Nephron (organoid): Measurements from ENCODE around the gene FAM20B.

ENCODE experiments used
- H3K27ac Mint-ChIP-seq, 3 experiments: 2 replicates each; pipeline ENCODE4 v1.8.0; 2020; ENCODE audit warnings: mixed read lengths in 3 of 3, mild to moderate bottlenecking in 2 of 3, moderate library complexity in 1 of 3
- H3K27me3 Mint-ChIP-seq: 2 replicates; pipeline ENCODE4 v1.8.0; 2021; ENCODE audit warnings: low read depth, mild to moderate bottlenecking, moderate library complexity, mixed read lengths
- H3K36me3 Mint-ChIP-seq: 2 replicates; pipeline ENCODE4 v1.8.0; 2020; ENCODE audit warnings: low read depth, mixed read lengths
- H3K4me1 Mint-ChIP-seq: 2 replicates; pipeline ENCODE4 v1.8.0; 2020; ENCODE audit warnings: mixed read lengths
- H3K4me3 Mint-ChIP-seq, 3 experiments: 2 replicates each; pipeline ENCODE4 v1.8.0; 2020; ENCODE audit warnings: mild to moderate bottlenecking in 3 of 3, mixed read lengths in 3 of 3, moderate library complexity in 2 of 3
- H3K9me3 Mint-ChIP-seq: 2 replicates; pipeline ENCODE4 v1.8.0; 2020; ENCODE audit warnings: mixed read lengths
- CTCF ChIP-seq, 3 experiments: fragments of 200-600 bp; sonication (generic); IDR thresholded peaks; one replicate each; pipeline ENCODE4 v1.5.0; 2021; ENCODE audit warnings: antibody characterized with exemption in 3 of 3; ENCODE audit not compliant: unreplicated experiment in 3 of 3

FAM20B gene

DNA sequence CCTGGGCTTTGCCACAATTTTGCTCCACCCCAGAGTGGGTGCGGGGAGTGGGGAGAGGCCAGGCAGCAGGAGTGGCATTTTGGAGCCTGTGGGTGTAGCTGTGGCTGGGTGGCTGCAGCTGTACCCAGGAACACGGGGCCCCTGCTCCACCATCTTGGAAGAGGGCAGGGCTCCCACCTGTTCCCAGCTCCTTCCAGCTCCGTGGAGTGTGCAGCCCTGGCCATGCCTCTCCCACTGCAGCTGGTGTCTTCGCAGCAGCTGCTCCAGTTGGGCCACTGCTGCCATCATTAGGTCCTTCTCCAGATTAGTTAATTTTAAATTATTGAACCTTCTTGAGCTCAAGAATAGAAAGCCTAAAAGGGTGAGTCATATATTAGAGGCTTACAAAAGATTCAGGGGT is 17.6 kb downstream of the FAM20B start:
- TF ChIP-seq CTCF (IDR thresholded peaks at IDR 0.05; ENCODE audit: unreplicated experiment in 3 of 3), result no peak
- H3K4me3 Mint-ChIP-seq, result no peak overlapping the region
- H3K27ac Mint-ChIP-seq, result no peak overlapping the region
- H3K9me3 Mint-ChIP-seq, result peaks cover 11% of the 10 kb centered on the region
- no peaks in the 10 kb centered on the region for H3K27me3 Mint-ChIP-seq
- H3K36me3 Mint-ChIP-seq, result peaks cover 47% of the 10 kb centered on the region
- H3K4me1 Mint-ChIP-seq, result peaks cover 29% of the 10 kb centered on the region

- TF ChIP-seq CTCF (IDR thresholded peaks at IDR 0.05; ENCODE audit: unreplicated experiment in 3 of 3), result no peak
- Mint-ChIP-seq H3K4me3 (no peak overlapping the region), H3K9me3 (peaks cover 8% of the 10 kb centered on the region), H3K27me3 (no peaks in the 10 kb centered on the region), H3K27ac (no peak overlapping the region), H3K4me1 (peaks cover 23% of the 10 kb centered on the region), H3K36me3 (peaks cover 41% of the 10 kb centered on the region)
Observed at GRCh38 chr1:179043907-179044306, 18.2 kb downstream of the FAM20B start.

DNA sequence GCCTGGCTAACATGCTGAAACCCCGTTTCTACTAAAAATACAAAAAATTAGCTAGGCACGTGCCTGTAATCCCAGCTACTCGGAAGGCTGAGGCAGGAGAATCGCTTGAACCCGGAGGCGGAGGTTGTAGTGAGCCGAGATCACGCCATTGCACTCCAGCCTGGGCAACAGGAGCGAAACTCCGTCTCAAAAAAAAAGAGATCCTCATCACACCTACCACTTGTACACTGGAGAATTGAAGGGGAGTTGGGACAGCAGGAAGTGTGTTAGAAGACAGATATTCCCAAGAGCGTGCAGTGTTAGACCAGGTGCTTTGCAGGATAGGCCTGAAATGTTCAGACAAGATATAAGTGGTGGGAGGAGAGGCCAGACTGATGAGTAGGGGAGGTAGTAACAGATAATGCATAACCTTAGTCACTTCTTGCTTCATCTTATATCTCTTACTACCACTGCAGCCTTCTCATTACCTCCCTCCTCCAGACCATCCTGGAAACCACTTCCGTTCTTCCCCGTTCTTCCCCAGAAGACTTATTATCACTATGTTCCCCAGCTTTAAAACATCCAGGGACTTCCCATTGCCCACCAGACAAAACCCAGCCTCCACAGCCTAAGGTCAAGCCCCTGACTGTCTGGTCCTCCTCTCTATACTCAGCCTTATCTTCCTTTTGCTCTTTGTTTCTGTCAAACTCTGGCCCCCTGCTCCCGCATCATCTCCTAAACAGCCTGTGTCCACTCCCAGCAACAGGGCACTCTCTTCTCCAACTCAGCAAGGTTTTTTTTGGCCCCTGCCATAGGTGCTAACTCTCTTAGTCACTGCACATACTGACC is 21.3 kb downstream of the FAM20B start:
- Mint-ChIP-seq H3K4me1 (peaks cover 19% of the 10 kb centered on the region), H3K36me3 (peaks cover 31% of the 10 kb centered on the region), H3K27me3 (no peaks in the 10 kb centered on the region), H3K9me3 (peaks cover 3% of the 10 kb centered on the region), H3K27ac (peak overlapping the region in 2 of 3 experiments; percentile 7 to 10), H3K4me3 (peak overlapping the region in 1 of 3 experiments; percentile 7)
- TF ChIP-seq CTCF (IDR thresholded peaks at IDR 0.05; ENCODE audit: unreplicated experiment in 3 of 3), result no peak

- H3K4me1 Mint-ChIP-seq, result peaks cover 19% of the 10 kb centered on the region
- H3K9me3 Mint-ChIP-seq, result peaks cover 3% of the 10 kb centered on the region
- peaks cover 28% of the 10 kb centered on the region for H3K36me3 Mint-ChIP-seq
- H3K27me3 Mint-ChIP-seq, result no peaks in the 10 kb centered on the region
- H3K4me3 Mint-ChIP-seq, result no peak overlapping the region
- peak overlapping the region in 2 of 3 experiments; percentile 7 to 10 for H3K27ac Mint-ChIP-seq
- TF ChIP-seq CTCF (IDR thresholded peaks at IDR 0.05; ENCODE audit: unreplicated experiment in 3 of 3), result no peak
Observed at GRCh38 chr1:179047636-179047997, 21.9 kb downstream of the FAM20B start.

GRCh38 chr1:179048339-179049124 is 22.8 kb downstream of the FAM20B start:
- Mint-ChIP-seq H3K27me3 (no peaks in the 10 kb centered on the region), H3K9me3 (peaks cover 3% of the 10 kb centered on the region), H3K4me1 (peaks cover 16% of the 10 kb centered on the region), H3K4me3 (no peak overlapping the region), H3K36me3 (peaks cover 27% of the 10 kb centered on the region), H3K27ac (no peak overlapping the region)
- no peak for TF ChIP-seq CTCF (IDR thresholded peaks at IDR 0.05; ENCODE audit: unreplicated experiment in 3 of 3)
